Astrocyte of the spinal cord (primary cell): Measurements from ENCODE around the gene MRPL18.

ENCODE experiments used
- DNase-seq: peaks from one replicate; pipeline ENCODE4 v3.0.0; 2011; ENCODE audit warnings: low read depth, low spot score
- H3K4me3 ChIP-seq: 2 replicates; pipeline ENCODE4 v1.5.1; 2011; ENCODE audit warnings: low read depth, mild to moderate bottlenecking, low read length, moderate library complexity
- CTCF ChIP-seq: IDR thresholded peaks from 2 replicates; pipeline ENCODE4 v1.5.1; 2012; ENCODE audit warnings: low read depth, mild to moderate bottlenecking, low read length, inconsistent platforms
- in situ Hi-C: cut with HindIII; loops from 2 replicates; pipeline ENCODE4 v1.10.0; 2017; ENCODE audit warnings: low sequenced_read_pairs

The MRPL18 gene

GRCh38 chr6:159832946-159833345 lies 42.7 kb downstream of the MRPL18 start:
- in situ Hi-C loops = no loop called here
- H3K4me3 ChIP-seq = no peak overlapping the region
- no peak for DNase-seq
- no peak for TF ChIP-seq CTCF

GRCh38 chr6:159833556-159833955 lies 43.3 kb downstream of the MRPL18 start:
- in situ Hi-C loops = no loop called here
- no peak for DNase-seq
- no peak for TF ChIP-seq CTCF

GRCh38 chr6:159833997-159834603 lies 43.8 kb downstream of the MRPL18 start:
- H3K4me3 ChIP-seq = no peak overlapping the region
- no peak for TF ChIP-seq CTCF
- in situ Hi-C loops = no loop called here
- DNase-seq = no peak

More at GRCh38 chr6:159833556-159833955, 43.3 kb downstream of the MRPL18 start:
- no peak overlapping the region for H3K4me3 ChIP-seq

GRCh38 chr6:159836718-159837490 lies 46.6 kb downstream of the MRPL18 start:
- DNase-seq = no peak
- no peak for TF ChIP-seq CTCF
- in situ Hi-C loops = no loop called here
- no peak overlapping the region for H3K4me3 ChIP-seq

- in situ Hi-C loops = no loop called here
- no peak for TF ChIP-seq CTCF
- DNase-seq = no peak
- no peak overlapping the region for H3K4me3 ChIP-seq
Observed at GRCh38 chr6:159837511-159837910, 47.2 kb downstream of the MRPL18 start.

GRCh38 chr6:159838020-159838744 lies 47.9 kb downstream of the MRPL18 start:
- no peak for DNase-seq
- no peak for TF ChIP-seq CTCF
- in situ Hi-C loops = no loop called here
- no peak overlapping the region for H3K4me3 ChIP-seq
